ENCODE measurements around the gene GPR37.

- TF ChIP-seq CTCF (IDR thresholded peaks at IDR 0.05; ENCODE audit: low read length) (no peak), EZH2 (optimal IDR thresholded peaks at IDR 0.05; ENCODE audit: low read depth, low read length) (no peak), EZH2phosphoT487 (IDR thresholded peaks at IDR 0.05; ENCODE audit: low read length) (no peak)
These were observed 53.6 kb downstream of the GPR37 start for GRCh38 chr7:124712017-124712416.
